H9 (cell line): ENCODE measurements around the gene EHD1. TPM values are rescaled to one million over a fixed set of nuclear protein-coding genes. Genes with fewer than 3 reads are reported as not detected.

Source experiments
- DNase-seq: peaks from one replicate; pipeline ENCODE4 v3.0.0-alpha.2; 2017
- H2AFZ ChIP-seq: one replicate; pipeline ENCODE4 v1.6.1; 2013; ENCODE audit warnings: mild to moderate bottlenecking, low read length, control low read depth, moderate library complexity
- H2AK5ac ChIP-seq: 2 replicates; pipeline ENCODE4 v1.6.1; 2013; ENCODE audit warnings: low read length, control low read depth, mixed read lengths; ENCODE audit not compliant: insufficient read length
- H2BK120ac ChIP-seq: one replicate; pipeline ENCODE4 v1.6.1; 2013; ENCODE audit warnings: low read depth, mild to moderate bottlenecking, low read length, control low read depth, inconsistent platforms; ENCODE audit not compliant: poor library complexity, severe bottlenecking
- H2BK12ac ChIP-seq: 2 replicates; pipeline ENCODE4 v1.6.1; 2013; ENCODE audit warnings: low read length, control low read depth, mixed read lengths, low read depth; ENCODE audit not compliant: insufficient read length
- H2BK15ac ChIP-seq: 2 replicates; pipeline ENCODE4 v1.6.1; 2013; ENCODE audit warnings: low read depth, low read length, control low read depth
- H2BK20ac ChIP-seq: one replicate; pipeline ENCODE4 v1.6.1; 2013; ENCODE audit warnings: low read depth, mild to moderate bottlenecking, low read length, control low read depth, inconsistent platforms; ENCODE audit not compliant: poor library complexity, severe bottlenecking
- H2BK5ac ChIP-seq: 2 replicates; pipeline ENCODE4 v1.6.1; 2013; ENCODE audit warnings: low read length, control low read depth, mixed read lengths; ENCODE audit not compliant: insufficient read length
- H3K14ac ChIP-seq: 2 replicates; pipeline ENCODE4 v1.6.1; 2013; ENCODE audit warnings: low read length, control low read depth; ENCODE audit not compliant: insufficient read depth
- H3K18ac ChIP-seq: 2 replicates; pipeline ENCODE4 v1.6.1; 2013; ENCODE audit warnings: low read depth, mild to moderate bottlenecking, mixed read lengths, low read length, control low read depth; ENCODE audit not compliant: insufficient read length
- H3K23ac ChIP-seq: 2 replicates; pipeline ENCODE4 v1.6.1; 2013; ENCODE audit warnings: low read length, control low read depth, mixed read lengths, low read depth; ENCODE audit not compliant: insufficient read length
- H3K23me2 ChIP-seq: 2 replicates; pipeline ENCODE4 v1.6.1; 2013; ENCODE audit warnings: low read depth, mild to moderate bottlenecking, mixed read lengths, low read length, control low read depth; ENCODE audit not compliant: insufficient read length, poor library complexity, severe bottlenecking
- H3K27ac ChIP-seq: 2 replicates; pipeline ENCODE4 v1.5.1; 2013; ENCODE audit warnings: low read length, control low read depth, mixed read lengths, low read depth; ENCODE audit not compliant: insufficient read length
- H3K27me3 ChIP-seq: 2 replicates; pipeline ENCODE4 v1.6.1; 2013; ENCODE audit warnings: low read length, control low read depth, inconsistent platforms; ENCODE audit not compliant: insufficient read depth
- H3K4ac ChIP-seq: 2 replicates; pipeline ENCODE4 v1.6.1; 2013; ENCODE audit warnings: low read depth, mild to moderate bottlenecking, control low read depth, inconsistent platforms, low read length, moderate library complexity
- H3K4me1 ChIP-seq: 2 replicates; pipeline ENCODE4 v1.6.1; 2013; ENCODE audit warnings: low read length, control low read depth, inconsistent platforms; ENCODE audit not compliant: insufficient read depth
- H3K4me2 ChIP-seq: 2 replicates; pipeline ENCODE4 v1.6.1; 2013; ENCODE audit warnings: low read length, control low read depth, mixed read lengths; ENCODE audit not compliant: insufficient read length, insufficient read depth
- H3K56ac ChIP-seq: 2 replicates; pipeline ENCODE4 v1.6.1; 2013; ENCODE audit warnings: low read depth, mild to moderate bottlenecking, mixed read lengths, low read length, control low read depth; ENCODE audit not compliant: insufficient read length
- H3K79me1 ChIP-seq: 2 replicates; pipeline ENCODE4 v1.6.1; 2013; ENCODE audit warnings: low read depth, mild to moderate bottlenecking, moderate library complexity, low read length, control low read depth, inconsistent platforms; ENCODE audit not compliant: insufficient read depth, poor library complexity, severe bottlenecking
- H3K79me2 ChIP-seq: 2 replicates; pipeline ENCODE4 v1.6.1; 2013; ENCODE audit warnings: low read length, control low read depth, inconsistent platforms; ENCODE audit not compliant: insufficient read depth
- H3K9ac ChIP-seq: 2 replicates; pipeline ENCODE4 v1.6.1; 2013; ENCODE audit warnings: low read length, control low read depth, mixed read lengths; ENCODE audit not compliant: insufficient read length; ENCODE audit errors: extremely low read depth
- H3K9me3 ChIP-seq: one replicate; pipeline ENCODE4 v1.6.1; 2013; ENCODE audit warnings: low read depth, low read length, inconsistent platforms; ENCODE audit not compliant: control insufficient read depth
- H3T11ph ChIP-seq: one replicate; pipeline ENCODE4 v1.6.1; 2013; ENCODE audit warnings: mild to moderate bottlenecking, low read length, control low read depth, inconsistent platforms
- H4K20me1 ChIP-seq: one replicate; pipeline ENCODE4 v1.6.1; 2013; ENCODE audit not compliant: control insufficient read depth, insufficient read length, insufficient read depth
- H4K5ac ChIP-seq: 2 replicates; pipeline ENCODE4 v1.6.1; 2013; ENCODE audit warnings: low read depth, mild to moderate bottlenecking, mixed read lengths, low read length, control low read depth; ENCODE audit not compliant: insufficient read length
- H4K8ac ChIP-seq: replicated peaks from 2 replicates; pipeline ENCODE4 v1.6.1; 2013; ENCODE audit warnings: low read length, control low read depth, mixed read lengths, low read depth; ENCODE audit not compliant: insufficient read length
- H4K91ac ChIP-seq: 2 replicates; pipeline ENCODE4 v1.6.1; 2013; ENCODE audit warnings: low read depth, mild to moderate bottlenecking, moderate library complexity, mixed read lengths, low read length, control low read depth; ENCODE audit not compliant: insufficient read length
- H3K27ac Mint-ChIP-seq, 3 experiments: 2 replicates in 2 of 3; 3 replicates in 1 of 3; pipeline ENCODE4 v1.8.0; 2020 to 2021; ENCODE audit warnings: mixed read lengths in 3 of 3, mild to moderate bottlenecking in 1 of 3, moderate library complexity in 1 of 3
- H3K27me3 Mint-ChIP-seq: 2 replicates; pipeline ENCODE4 v1.8.0; 2021; ENCODE audit warnings: low read depth, mild to moderate bottlenecking, moderate library complexity, mixed read lengths
- H3K36me3 Mint-ChIP-seq, 3 experiments: 2 replicates in 2 of 3; 3 replicates in 1 of 3; pipeline ENCODE4 v1.8.0; 2020 to 2021; ENCODE audit warnings: low read depth in 3 of 3, mixed read lengths in 3 of 3; ENCODE audit not compliant: insufficient read depth in 1 of 3
- H3K4me1 Mint-ChIP-seq, 2 experiments: 2 replicates each; pipeline ENCODE4 v1.8.0; 2020; ENCODE audit warnings: mixed read lengths in 2 of 2
- H3K4me3 Mint-ChIP-seq, 2 experiments: 2 replicates in 1 of 2; 3 replicates in 1 of 2; pipeline ENCODE4 v1.8.0; 2020 to 2021; ENCODE audit warnings: mild to moderate bottlenecking in 2 of 2, mixed read lengths in 2 of 2, moderate library complexity in 1 of 2
- H3K9me3 Mint-ChIP-seq, 2 experiments: 2 replicates in 1 of 2; 3 replicates in 1 of 2; pipeline ENCODE4 v1.8.0; 2020; ENCODE audit warnings: mild to moderate bottlenecking in 2 of 2, mixed read lengths in 2 of 2, moderate library complexity in 1 of 2
- CTCF ChIP-seq: fragments of 200-600 bp; sonication (generic); conservative IDR thresholded peaks from 3 replicates; pipeline ENCODE4 v1.8.0; 2021; ENCODE audit warnings: antibody characterized with exemption, mild to moderate bottlenecking
- WGBS: extraction: QIAGEN DNeasy Blood & Tissue Kit; methylation state at CpG from one replicate; pipeline ENCODE4 v1.1.7; 2013; ENCODE audit warnings: missing lambda C conversion rate, low lambda C conversion rate, mixed read lengths; ENCODE audit not compliant: insufficient read length; ENCODE audit errors: extremely low coverage; 5-methylcytosine and 5-hydroxymethylcytosine counted together
- total RNA-seq: library from RNA; stranded (reverse); gene quantifications from 2 replicates; pipeline ENCODE4 v1.2.1, GENCODE V29; 2021

Gene EHD1
- total RNA-seq, 1 experiment from 2014 or later = 31.0 TPM

GRCh38 chr11:64826578-64827450, 51.6 kb downstream of the EHD1 start:
- no peak overlapping the region for H3K14ac ChIP-seq
- H3K27me3 ChIP-seq = no peaks in the 10 kb centered on the region
- H4K20me1 ChIP-seq = no peaks in the 10 kb centered on the region
- no peak overlapping the region for H3K4me2 ChIP-seq
- no peak for TF ChIP-seq CTCF
- H2BK5ac ChIP-seq = no peak overlapping the region
- no peaks in the 10 kb centered on the region for H3K79me1 ChIP-seq
- no peaks in the 10 kb centered on the region for H3K9me3 Mint-ChIP-seq
- no peak overlapping the region for H3K4ac ChIP-seq
- no peak overlapping the region for H2AFZ ChIP-seq
- no peaks in the 10 kb centered on the region for H3K79me2 ChIP-seq
- H3K23me2 ChIP-seq = no peaks in the 10 kb centered on the region
- H2BK15ac ChIP-seq = no peak overlapping the region
- peak; percentile 70 for DNase-seq
- H3K23ac ChIP-seq = no peak overlapping the region
- H3K36me3 Mint-ChIP-seq = peaks cover 0 to 59% (median 23%) of the 10 kb centered on the region in 3 experiments; a peak in 5 of 7 replicates
- no peaks in the 10 kb centered on the region for H3K4me1 ChIP-seq
- H4K91ac ChIP-seq = no peak overlapping the region
- H3K9ac ChIP-seq = no peak overlapping the region
- H2BK120ac ChIP-seq = no peak overlapping the region
- H3K4me3 Mint-ChIP-seq = no peak overlapping the region
- no peaks in the 10 kb centered on the region; the same call in 1 of the 2 replicates for H3K27me3 Mint-ChIP-seq
- H3K27ac Mint-ChIP-seq = peak overlapping the region in 2 of 3 experiments; percentile 25 to 76; a peak in 2 of 7 replicates
- no peak overlapping the region for H3T11ph ChIP-seq
- H3K27ac ChIP-seq = no peak overlapping the region
- H2AK5ac ChIP-seq = no peak overlapping the region
- no peak overlapping the region for H2BK12ac ChIP-seq
- no peak overlapping the region for H4K8ac ChIP-seq
- no peak overlapping the region for H3K56ac ChIP-seq
- H4K5ac ChIP-seq = no peak overlapping the region
- no peaks in the 10 kb centered on the region for H3K9me3 ChIP-seq
- no peak overlapping the region for H3K18ac ChIP-seq
- H2BK20ac ChIP-seq = no peak overlapping the region
- H3K4me1 Mint-ChIP-seq = peaks cover 0 to 2% of the 10 kb centered on the region in 2 experiments; a peak in 2 of 4 replicates
- no CpG with 5 or more reads among the region's 52 CpGs for WGBS
